Measurements from ENCODE around the gene JAM2. TPM values are rescaled to one million over a fixed set of nuclear protein-coding genes. Genes with fewer than 3 reads are reported as not detected.

JAM2 gene
- total and polyA plus RNA-seq, 2 of the 4 experiments (the other 2 are of a cell fraction) = 0.72 to 2.1 TPM

DNA sequence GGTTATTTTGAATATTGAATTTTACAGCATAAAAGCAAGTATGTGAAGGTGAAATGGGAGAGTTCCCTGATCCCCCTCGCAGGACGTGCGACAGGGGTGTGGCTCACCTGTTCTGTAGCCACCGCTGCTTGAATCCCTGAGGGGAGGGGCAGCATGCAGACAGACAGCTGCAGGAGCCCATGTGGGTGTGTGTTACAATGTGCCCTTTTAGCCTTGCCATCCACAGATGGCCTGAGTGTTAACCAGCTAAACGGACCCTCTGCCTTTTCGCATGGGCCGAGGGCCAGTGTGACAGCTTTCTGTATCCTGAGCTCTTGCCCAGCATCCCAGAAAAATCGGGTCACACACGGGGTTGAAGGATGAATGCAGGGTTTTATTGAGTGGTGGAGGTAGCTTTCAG is 43.3 kb downstream of the JAM2 start:
- Histone ChIP-seq H3K4me1 (ENCODE audit: control insufficient read depth, insufficient read depth, low read length) (no peaks in the 10 kb centered on the region), H3K27ac (ENCODE audit: insufficient read depth, low read length) (no peak overlapping the region), H3K4me2 (ENCODE audit: low read depth, low read length) (no peak overlapping the region), H3K56ac (ENCODE audit: extremely low read depth, insufficient read depth, low read length) (no peak overlapping the region), H3K18ac (ENCODE audit: low read depth, low read length) (no peak overlapping the region), H3K14ac (replicated peaks; ENCODE audit: low read depth, low read length) (no peak overlapping the region), H3K9ac (ENCODE audit: low read depth, low read length) (no peak overlapping the region), H4K20me1 (ENCODE audit: insufficient read depth, low read length) (no peaks in the 10 kb centered on the region), H4K91ac (ENCODE audit: insufficient read depth, low read depth, low read length) (no peak overlapping the region), H3K27me3 (ENCODE audit: control insufficient read depth, insufficient read depth, low read length) (no peaks in the 10 kb centered on the region), H2BK20ac (ENCODE audit: low read depth, low read length) (no peak overlapping the region), H2AK5ac (ENCODE audit: low read depth, low read length) (no peak overlapping the region), H3K36me3 (ENCODE audit: control insufficient read depth, insufficient read depth, low read length) (no peaks in the 10 kb centered on the region), H3K4ac (ENCODE audit: low read depth, low read length) (no peak overlapping the region), H2BK5ac (ENCODE audit: low read depth, low read length, poor library complexity, severe bottlenecking) (no peak overlapping the region), H3K23ac (ENCODE audit: low read depth, low read length) (no peak overlapping the region), H3K79me1 (ENCODE audit: low read depth in 1 of 2, low read length in 2 of 2) (no peaks in the 10 kb centered on the region), H3K9me1 (ENCODE audit: insufficient read depth, low read length) (no peaks in the 10 kb centered on the region), H4K8ac (ENCODE audit: low read depth in 2 of 2, low read length in 2 of 2) (no peak overlapping the region), H2BK15ac (ENCODE audit: low read depth, low read length) (no peak overlapping the region), H3K4me3 (ENCODE audit: insufficient read depth, low read depth, low read length) (no peak overlapping the region), H4K5ac (ENCODE audit: low read depth, low read length) (no peak overlapping the region), H2AK9ac (replicated peaks; ENCODE audit: low read depth, low read length, poor library complexity) (no peak overlapping the region), H2BK120ac (ENCODE audit: low read depth, low read length) (no peak overlapping the region), H2AFZ (replicated peaks; ENCODE audit: low read length, poor library complexity) (no peak overlapping the region), H3K9me3 (ENCODE audit: control insufficient read depth, insufficient read depth, low read length) (no peaks in the 10 kb centered on the region)
- BruUV-seq (replicated peaks) = no TSS peak
- in situ Hi-C loops (cut with MboI; ENCODE audit: low sequenced_read_pairs) = no loop called here
- TF ChIP-seq USF2 (IDR thresholded peaks at IDR 0.05; ENCODE audit: low read depth, low read length) (no peak), MAFK (IDR thresholded peaks at IDR 0.05; ENCODE audit: low read depth, low read length) (no peak)
- CTCF ChIA-PET = no interaction called here
- POLR2A ChIA-PET (ENCODE audit: unreplicated experiment) = no interaction called here
- intact Hi-C loops (cut with micrococcal nuclease) = no loop called here
- WGBS, 2 experiments (ENCODE audit: extremely low coverage in 2 of 2, insufficient read length in 1 of 2) = 60% methylated on average over 1 of the region's 9 CpGs; no CpG with 5 or more reads in 1 of the 2 experiments
- ATAC-seq (ENCODE audit: low read depth) (no peak), DNase-seq (no peak)
- dilution Hi-C loops (cut with HindIII; ENCODE audit: low sequenced_read_pairs, unreplicated experiment) = no loop called here
